ENCODE measurements around the gene CHRNG.

- TF ChIP-seq, protein P1, sequence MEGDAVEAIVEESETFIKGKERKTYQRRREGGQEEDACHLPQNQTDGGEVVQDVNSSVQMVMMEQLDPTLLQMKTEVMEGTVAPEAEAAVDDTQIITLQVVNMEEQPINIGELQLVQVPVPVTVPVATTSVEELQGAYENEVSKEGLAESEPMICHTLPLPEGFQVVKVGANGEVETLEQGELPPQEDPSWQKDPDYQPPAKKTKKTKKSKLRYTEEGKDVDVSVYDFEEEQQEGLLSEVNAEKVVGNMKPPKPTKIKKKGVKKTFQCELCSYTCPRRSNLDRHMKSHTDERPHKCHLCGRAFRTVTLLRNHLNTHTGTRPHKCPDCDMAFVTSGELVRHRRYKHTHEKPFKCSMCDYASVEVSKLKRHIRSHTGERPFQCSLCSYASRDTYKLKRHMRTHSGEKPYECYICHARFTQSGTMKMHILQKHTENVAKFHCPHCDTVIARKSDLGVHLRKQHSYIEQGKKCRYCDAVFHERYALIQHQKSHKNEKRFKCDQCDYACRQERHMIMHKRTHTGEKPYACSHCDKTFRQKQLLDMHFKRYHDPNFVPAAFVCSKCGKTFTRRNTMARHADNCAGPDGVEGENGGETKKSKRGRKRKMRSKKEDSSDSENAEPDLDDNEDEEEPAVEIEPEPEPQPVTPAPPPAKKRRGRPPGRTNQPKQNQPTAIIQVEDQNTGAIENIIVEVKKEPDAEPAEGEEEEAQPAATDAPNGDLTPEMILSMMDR (IDR thresholded peaks at IDR 0.05; ENCODE audit: low read depth, low read length, poor library complexity, severe bottlenecking): no peak
- no peak for TF ChIP-seq EZH2phosphoT487 (IDR thresholded peaks at IDR 0.05; ENCODE audit: borderline replicate concordance, low read length)
These were observed 24.1 kb downstream of the CHRNG start for GRCh38 chr2:232563580-232563979.
